NT2/D1 (cell line): ENCODE results near the gene RPS6KA2.
"Not testable (repeated sequence)": the region's sequence is repeated elsewhere in the genome, so short reads cannot be mapped to it uniquely, and the experiment has no call there.

Source experiments
- DNase-seq: peaks from one replicate; pipeline ENCODE4 v3.0.0-alpha.2; 2011; ENCODE audit warnings: low read depth, low spot score
- H3K27me3 ChIP-seq: 2 replicates; pipeline ENCODE4 v1.6.0; 2011; ENCODE audit warnings: mild to moderate bottlenecking; ENCODE audit not compliant: insufficient read length, insufficient read depth
- H3K36me3 ChIP-seq: 2 replicates; pipeline ENCODE4 v1.6.1; 2011; ENCODE audit warnings: mild to moderate bottlenecking, low read length, mixed read lengths; ENCODE audit not compliant: insufficient read depth, insufficient read length
- H3K4me1 ChIP-seq: 2 replicates; pipeline ENCODE4 v1.5.1; 2011; ENCODE audit not compliant: insufficient read depth, insufficient read length
- H3K4me3 ChIP-seq: 2 replicates; pipeline ENCODE4 v1.5.1; 2011; ENCODE audit warnings: low read depth; ENCODE audit not compliant: insufficient read length
- H3K9ac ChIP-seq: 2 replicates; pipeline ENCODE4 v1.6.0; 2011; ENCODE audit warnings: low read depth; ENCODE audit not compliant: insufficient read length
- H3K9me3 ChIP-seq: 2 replicates; pipeline ENCODE4 v1.5.1; 2011; ENCODE audit warnings: mild to moderate bottlenecking, low read length; ENCODE audit not compliant: insufficient read depth
- SUZ12 ChIP-seq: IDR thresholded peaks from 2 replicates; pipeline ENCODE4 v1.6.1; 2011; ENCODE audit not compliant: insufficient read length, insufficient read depth; ENCODE audit errors: extremely low read depth
- YY1 ChIP-seq: IDR thresholded peaks from 2 replicates; pipeline ENCODE4 v1.6.1; 2011; ENCODE audit not compliant: insufficient read length, insufficient read depth
- ZNF274 ChIP-seq: IDR thresholded peaks from 2 replicates; pipeline ENCODE4 v1.6.1; 2011; ENCODE audit warnings: mild to moderate bottlenecking, low read depth, low read length

The RPS6KA2 gene

GRCh38 chr6:166586424-166587156 is 40.5 kb downstream of the RPS6KA2 start, which contains the start of gene RAMACL:
RAMACL (minus strand) TSS chr6:166586678; CDS start chr6:166586477, 201 bp downstream.
- Histone ChIP-seq H3K36me3 (no peaks in the 10 kb centered on the region), H3K27me3 (no peaks in the 10 kb centered on the region), H3K9ac (no peak within 1 kb of the TSS), H3K4me1 (no peaks in the 10 kb centered on the region), H3K4me3 (no peak within 1 kb of the TSS), H3K9me3 (no peaks in the 10 kb centered on the region)
- DNase-seq = no peak
- no peak for TF ChIP-seq SUZ12
- TF ChIP-seq ZNF274 = no peak
- TF ChIP-seq YY1 = no peak

GRCh38 chr6:166584853-166585429 is 42.1 kb downstream of the RPS6KA2 start:
- no peaks in the 10 kb centered on the region for H3K27me3 ChIP-seq
- no peak overlapping the region for H3K4me3 ChIP-seq
- no peaks in the 10 kb centered on the region for H3K36me3 ChIP-seq
- TF ChIP-seq SUZ12 (no peak), ZNF274 (no peak), YY1 (no peak)
- H3K9ac ChIP-seq = no peak overlapping the region
- no peak for DNase-seq
- no peaks in the 10 kb centered on the region for H3K9me3 ChIP-seq
- H3K4me1 ChIP-seq = no peaks in the 10 kb centered on the region

- Histone ChIP-seq H3K4me3 (no peak overlapping the region), H3K9me3 (no peaks in the 10 kb centered on the region), H3K36me3 (no peaks in the 10 kb centered on the region), H3K27me3 (no peaks in the 10 kb centered on the region), H3K9ac (no peak overlapping the region), H3K4me1 (no peaks in the 10 kb centered on the region)
- no peak for DNase-seq
- no peak for TF ChIP-seq ZNF274
- TF ChIP-seq SUZ12 = no peak
- TF ChIP-seq YY1 = no peak
Observed at GRCh38 chr6:166584155-166584554, 42.9 kb downstream of the RPS6KA2 start.

- no peaks in the 10 kb centered on the region for H3K9me3 ChIP-seq
- no peaks in the 10 kb centered on the region for H3K27me3 ChIP-seq
- no peaks in the 10 kb centered on the region for H3K4me1 ChIP-seq
- TF ChIP-seq SUZ12 (no peak), YY1 (no peak), ZNF274 (no peak)
- no peaks in the 10 kb centered on the region for H3K36me3 ChIP-seq
- H3K4me3 ChIP-seq = no peak overlapping the region
- DNase-seq = no peak
- no peak overlapping the region for H3K9ac ChIP-seq
Observed at GRCh38 chr6:166583230-166583965, 43.7 kb downstream of the RPS6KA2 start.

GRCh38 chr6:166582258-166582657 is 44.8 kb downstream of the RPS6KA2 start:
- Histone ChIP-seq H3K27me3 (no peaks in the 10 kb centered on the region), H3K36me3 (no peaks in the 10 kb centered on the region), H3K9me3 (peaks cover 4% of the 10 kb centered on the region; the same call in 1 of the 2 replicates), H3K9ac (no peak overlapping the region), H3K4me3 (no peak overlapping the region), H3K4me1 (no peaks in the 10 kb centered on the region)
- TF ChIP-seq SUZ12 = no peak
- TF ChIP-seq YY1 = no peak
- no peak for TF ChIP-seq ZNF274
- no peak for DNase-seq

- H3K4me1 ChIP-seq, DNase-seq, H3K9ac ChIP-seq, H3K4me3 ChIP-seq, H3K36me3 ChIP-seq, H3K9me3 ChIP-seq, H3K27me3 ChIP-seq: not testable (repeated sequence)
Observed at GRCh38 chr6:166581801-166582200, 45.2 kb downstream of the RPS6KA2 start.

GRCh38 chr6:166581091-166581511 is 46.0 kb downstream of the RPS6KA2 start:
- Histone ChIP-seq H3K9ac (no peak overlapping the region), H3K27me3 (no peaks in the 10 kb centered on the region), H3K9me3 (peaks cover 12% of the 10 kb centered on the region; the same call in 1 of the 2 replicates), H3K4me3 (no peak overlapping the region), H3K4me1 (no peaks in the 10 kb centered on the region), H3K36me3 (no peaks in the 10 kb centered on the region)
- no peak for DNase-seq
- no peak for TF ChIP-seq ZNF274
- no peak for TF ChIP-seq SUZ12
- no peak for TF ChIP-seq YY1
